CD14-positive monocyte (primary cell): ENCODE results near the gene CBLIF. TPM values are rescaled to one million over a fixed set of nuclear protein-coding genes. Genes with fewer than 3 reads are reported as not detected.

Source experiments
- DNase-seq, 3 donors: peaks; one replicate each; pipeline ENCODE4 v3.0.0-alpha.2; 2011 to 2022
- H2AFZ ChIP-seq: 2 replicates; pipeline ENCODE4 v1.6.0; 2012; ENCODE audit warnings: mild to moderate bottlenecking, low read depth, low read length, inconsistent platforms; ENCODE audit not compliant: insufficient read depth, poor library complexity, severe bottlenecking
- H3K27ac ChIP-seq, 2 donors: 1 replicate in 1 of 2; 2 replicates in 1 of 2; pipeline ENCODE4 v1.5.1; 2012 to 2013; ENCODE audit warnings: low read length in 2 of 2, control low read depth in 1 of 2, inconsistent platforms in 1 of 2, low read depth in 1 of 2, mild to moderate bottlenecking in 1 of 2
- H3K27me3 ChIP-seq, 2 donors: one replicate each; pipeline versions ENCODE4 v1.6.0 to v1.6.1; 2011 to 2013; ENCODE audit warnings: low read length in 2 of 2; ENCODE audit not compliant: control insufficient read depth in 2 of 2, insufficient read depth in 2 of 2
- H3K36me3 ChIP-seq, 2 donors: replicated peaks in 1 of 2; 1 replicate in 1 of 2; 2 replicates in 1 of 2; pipeline versions ENCODE4 v1.5.1 to v1.6.1; 2012 to 2013; ENCODE audit warnings: low read length in 2 of 2, control low read depth in 1 of 2, inconsistent platforms in 1 of 2, mild to moderate bottlenecking in 1 of 2; ENCODE audit not compliant: insufficient read depth in 2 of 2, control insufficient read depth in 1 of 2
- H3K4me1 ChIP-seq, 2 donors: 1 replicate in 1 of 2; 2 replicates in 1 of 2; pipeline versions ENCODE4 v1.5.1 to v1.6.1; 2012 to 2013; ENCODE audit warnings: low read length in 2 of 2, control low read depth in 1 of 2, inconsistent platforms in 1 of 2, mild to moderate bottlenecking in 1 of 2, moderate library complexity in 1 of 2; ENCODE audit not compliant: insufficient read depth in 2 of 2, control insufficient read depth in 1 of 2
- H3K4me2 ChIP-seq: replicated peaks from 2 replicates; pipeline ENCODE3; 2012; ENCODE audit warnings: low read length, moderate library complexity, mild to moderate bottlenecking; ENCODE audit not compliant: poor library complexity, severe bottlenecking; ENCODE audit errors: extremely low read depth
- H3K4me3 ChIP-seq, 3 experiments: fragments of 200-600 bp in 1 of 3; sonication (generic) in 1 of 3; replicated peaks in 1 of 3; 1 replicate in 2 of 3; 2 replicates in 1 of 3; pipeline ENCODE4 v1.5.1; 2011 to 2013; ENCODE audit warnings: low read length in 3 of 3, mild to moderate bottlenecking in 3 of 3, control low read depth in 2 of 3, low read depth in 2 of 3, inconsistent platforms in 1 of 3, moderate library complexity in 1 of 3
- H3K79me2 ChIP-seq: 2 replicates; pipeline ENCODE4 v1.6.0; 2012; ENCODE audit warnings: mild to moderate bottlenecking, control low read depth, inconsistent platforms, low read length, moderate library complexity; ENCODE audit not compliant: insufficient read depth
- H3K9ac ChIP-seq: 2 replicates; pipeline ENCODE4 v1.6.0; 2017; ENCODE audit warnings: low read length, mild to moderate bottlenecking; ENCODE audit not compliant: insufficient read depth, poor library complexity, severe bottlenecking
- H3K9me3 ChIP-seq, 2 donors: replicated peaks in 1 of 2; 1 replicate in 1 of 2; 2 replicates in 1 of 2; pipeline versions ENCODE4 v1.5.1 to v1.6.1; 2012 to 2013; ENCODE audit warnings: low read length in 2 of 2, control low read depth in 1 of 2; ENCODE audit not compliant: control insufficient read depth in 1 of 2, insufficient read depth in 1 of 2
- H4K20me1 ChIP-seq: 2 replicates; pipeline ENCODE4 v1.6.0; 2012; ENCODE audit warnings: mild to moderate bottlenecking, low read length, control low read depth, moderate library complexity; ENCODE audit not compliant: insufficient read depth
- H3K27ac Mint-ChIP-seq, 7 donors: one replicate each; pipeline ENCODE4 v1.8.0; 2020; ENCODE audit warnings: mild to moderate bottlenecking in 7 of 7, mixed read lengths in 7 of 7, moderate library complexity in 6 of 7, inconsistent platforms in 2 of 7
- H3K27me3 Mint-ChIP-seq, 3 donors: one replicate each; pipeline ENCODE4 v1.8.0; 2021 to 2022; ENCODE audit warnings: low read depth in 3 of 3, mild to moderate bottlenecking in 3 of 3, mixed read lengths in 3 of 3, moderate library complexity in 3 of 3, inconsistent platforms in 1 of 3
- H3K36me3 Mint-ChIP-seq, 2 donors: one replicate each; pipeline ENCODE4 v1.8.0; 2020; ENCODE audit warnings: mixed read lengths in 2 of 2, inconsistent platforms in 1 of 2, mild to moderate bottlenecking in 1 of 2
- H3K4me1 Mint-ChIP-seq: one replicate; pipeline ENCODE4 v1.8.0; 2020; ENCODE audit warnings: mild to moderate bottlenecking, mixed read lengths
- H3K4me3 Mint-ChIP-seq, 2 donors: one replicate each; pipeline ENCODE4 v1.8.0; 2020; ENCODE audit warnings: mild to moderate bottlenecking in 2 of 2, mixed read lengths in 2 of 2, moderate library complexity in 1 of 2
- H3K9me3 Mint-ChIP-seq, 7 donors: one replicate each; pipeline ENCODE4 v1.8.0; 2020 to 2022; ENCODE audit warnings: mixed read lengths in 7 of 7, mild to moderate bottlenecking in 6 of 7, moderate library complexity in 6 of 7, inconsistent platforms in 2 of 7
- CTCF ChIP-seq: fragments of 200-600 bp; IDR thresholded peaks from one replicate; pipeline ENCODE4 v1.8.0; 2022; ENCODE audit warnings: antibody characterized with exemption, mild to moderate bottlenecking
- WGBS: methylation state at CpG from one replicate; pipeline ENCODE4 v1.1.5; 2013; ENCODE audit warnings: missing lambda C conversion rate; ENCODE audit not compliant: insufficient coverage; 5-methylcytosine and 5-hydroxymethylcytosine counted together
- intact Hi-C, 2 donors: fragments of 100-400 bp; cut with micrococcal nuclease; formaldehyde crosslinking; loops; one replicate each; pipeline versions ENCODE4 v1.15.0 to v1.15.1; 2023
- polyA plus RNA-seq, 3 donors: library from polyadenylated mRNA; depleted of rRNA in 1 of 3; unstranded in 2 of 3; stranded (reverse) in 1 of 3; fragments of 300-500 nt in 2 of 3; fragments of >200 nt in 1 of 3; fragmentation: Illumina TruSeq in 2 of 3; gene quantifications; 1 replicate in 2 of 3; 2 replicates in 1 of 3; pipeline ENCODE4 v1.2.3, GENCODE V29; 2012 to 2021

CBLIF gene
- polyA plus RNA-seq, 3 donors: not detected

GRCh38 chr11:59872076-59872475 is 26.8 kb upstream of the CBLIF start:
- Mint-ChIP-seq H3K27me3 (peaks cover 0 to 2% (median 1%) of the 10 kb centered on the region in 3 donors), H3K36me3 (no peaks in the 10 kb centered on the region), H3K4me3 (no peak overlapping the region), H3K4me1 (peaks cover 3% of the 10 kb centered on the region), H3K9me3 (peaks cover 2 to 17% (median 9%) of the 10 kb centered on the region in 7 donors), H3K27ac (no peak overlapping the region)
- Histone ChIP-seq H3K79me2 (no peaks in the 10 kb centered on the region), H3K9me3 (no peaks in the 10 kb centered on the region), H3K4me2 (no peak overlapping the region), H3K9ac (no peak overlapping the region), H3K4me1 (peaks cover under 1 to 2% of the 10 kb centered on the region in 2 donors), H2AFZ (no peak overlapping the region), H3K27ac (no peak overlapping the region), H3K27me3 (no peaks in the 10 kb centered on the region), H3K4me3 (no peak overlapping the region), H3K36me3 (no peaks in the 10 kb centered on the region), H4K20me1 (no peaks in the 10 kb centered on the region)
- intact Hi-C loops: no loop called here
- no peak for TF ChIP-seq CTCF
- no peak for DNase-seq

- no peak for DNase-seq
- H3K9ac ChIP-seq: no peak overlapping the region
- WGBS: 100% methylated on average over 2 of the region's 2 CpGs
- Mint-ChIP-seq H3K27me3 (peaks cover 0 to 3% (median 2%) of the 10 kb centered on the region in 3 donors), H3K36me3 (no peaks in the 10 kb centered on the region), H3K9me3 (peaks cover 1 to 15% (median 9%) of the 10 kb centered on the region in 7 donors), H3K27ac (no peak overlapping the region), H3K4me1 (peaks cover 18% of the 10 kb centered on the region), H3K4me3 (no peak overlapping the region)
- H3K4me3 ChIP-seq: no peak overlapping the region
- H3K4me2 ChIP-seq: no peak overlapping the region
- no peak overlapping the region for H3K27ac ChIP-seq
- intact Hi-C loops: no loop called here
- H3K27me3 ChIP-seq: no peaks in the 10 kb centered on the region
- no peaks in the 10 kb centered on the region for H3K79me2 ChIP-seq
- H2AFZ ChIP-seq: no peak overlapping the region
- H4K20me1 ChIP-seq: no peaks in the 10 kb centered on the region
- no peaks in the 10 kb centered on the region for H3K9me3 ChIP-seq
- H3K36me3 ChIP-seq: no peaks in the 10 kb centered on the region
- no peak for TF ChIP-seq CTCF
- peaks cover 11 to 15% of the 10 kb centered on the region in 2 donors for H3K4me1 ChIP-seq
Observed at GRCh38 chr11:59867946-59868345, 22.6 kb upstream of the CBLIF start.
